22Rv1 (cell line): ENCODE results near the gene CFAP97.

Source experiments
- H3K27ac ChIP-seq: fragments of 450-650 bp; 2 replicates; pipeline ENCODE4 v1.5.1; 2017
- CTCF ChIP-seq: fragments of 450-650 bp; IDR thresholded peaks from 2 replicates; pipeline ENCODE4 v1.5.1; 2017; ENCODE audit warnings: mild to moderate bottlenecking
- ZFX ChIP-seq: fragments of 450-650 bp; IDR thresholded peaks from 2 replicates; pipeline ENCODE4 v1.6.1; 2017; ENCODE audit warnings: antibody characterized with exemption, borderline replicate concordance

CFAP97 gene

GRCh38 chr4:185194924-185195888 lies 8.6 kb downstream of the CFAP97 start:
- H3K27ac ChIP-seq: peak overlapping the region; percentile 40
- no peak for TF ChIP-seq CTCF
- TF ChIP-seq ZFX: no peak

DNA sequence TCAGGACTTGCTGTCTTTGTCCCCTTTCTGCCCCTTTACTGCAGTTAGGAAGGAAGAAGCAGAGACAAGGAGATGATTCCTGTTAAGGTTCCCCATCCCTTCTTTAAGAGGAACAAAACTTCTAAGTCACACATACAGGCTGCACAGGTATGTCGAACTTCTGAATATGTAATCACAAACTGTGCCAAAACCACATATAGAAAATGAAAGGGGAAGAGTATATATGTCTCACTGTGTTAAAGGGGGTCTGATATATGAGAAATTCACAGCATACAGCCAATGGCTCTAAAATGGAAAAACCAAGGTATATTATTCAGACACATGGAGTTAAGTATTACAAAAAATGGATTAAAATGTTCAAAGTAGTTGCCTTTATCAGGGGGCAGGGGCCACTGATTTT lies 11.7 kb downstream of the CFAP97 start:
- H3K27ac ChIP-seq: no peak overlapping the region
- TF ChIP-seq CTCF (no peak), ZFX (no peak)

GRCh38 chr4:185190306-185190856 lies 13.4 kb downstream of the CFAP97 start:
- TF ChIP-seq CTCF: no peak
- TF ChIP-seq ZFX: no peak
- H3K27ac ChIP-seq: no peak overlapping the region

GRCh38 chr4:185189606-185190305 lies 14.0 kb downstream of the CFAP97 start:
- H3K27ac ChIP-seq: no peak overlapping the region
- TF ChIP-seq CTCF (no peak), ZFX (no peak)

- TF ChIP-seq ZFX (no peak), CTCF (no peak)
Observed at GRCh38 chr4:185186769-185187168, 17.0 kb downstream of the CFAP97 start.

GRCh38 chr4:185183622-185184281 lies 20.0 kb downstream of the CFAP97 start:
- no peak for TF ChIP-seq ZFX
- TF ChIP-seq CTCF: peak; percentile 96
- H3K27ac ChIP-seq: no peak overlapping the region

More at GRCh38 chr4:185186769-185187168, 17.0 kb downstream of the CFAP97 start:
- no peak overlapping the region for H3K27ac ChIP-seq
